HG03139 (cell line): ENCODE measurements around the gene SPATA6.
"Not testable (repeated sequence)": the region's sequence is repeated elsewhere in the genome, so short reads cannot be mapped to it uniquely, and the experiment has no call there.

Experiments
- ATAC-seq: cut with Tn5 transposase; IDR thresholded peaks from one replicate; pipeline ENCODE4 v1.9.1; 2021; ENCODE audit not compliant: unreplicated experiment

The SPATA6 gene

GRCh38 chr1:48462716-48463302 lies 9.2 kb downstream of the SPATA6 start:
- ATAC-seq: no peak

- ATAC-seq: no peak
Observed at GRCh38 chr1:48450505-48450904, 21.5 kb downstream of the SPATA6 start.

GRCh38 chr1:48448932-48449331 lies 23.1 kb downstream of the SPATA6 start:
- ATAC-seq: no peak

GRCh38 chr1:48444186-48444585 lies 27.8 kb downstream of the SPATA6 start:
- ATAC-seq: not testable (repeated sequence)

GRCh38 chr1:48442864-48443619 lies 29.0 kb downstream of the SPATA6 start:
- no peak for ATAC-seq

- ATAC-seq: not testable (repeated sequence)
Observed at GRCh38 chr1:48440786-48441185, 31.2 kb downstream of the SPATA6 start.

GRCh38 chr1:48439380-48439779 lies 32.6 kb downstream of the SPATA6 start:
- ATAC-seq: no peak

GRCh38 chr1:48437379-48437778 lies 34.6 kb downstream of the SPATA6 start:
- ATAC-seq: not testable (repeated sequence)

- not testable (repeated sequence) for ATAC-seq
Observed at GRCh38 chr1:48435312-48436002, 36.5 kb downstream of the SPATA6 start.

- no peak for ATAC-seq
Observed at GRCh38 chr1:48430832-48431231, 41.2 kb downstream of the SPATA6 start.

GRCh38 chr1:48422009-48422408 lies 50.0 kb downstream of the SPATA6 start:
- no peak for ATAC-seq

GRCh38 chr1:48418742-48419141 lies 53.3 kb downstream of the SPATA6 start:
- no peak for ATAC-seq

- ATAC-seq: no peak
Observed at GRCh38 chr1:48415050-48415449, 57.0 kb downstream of the SPATA6 start.

- ATAC-seq: no peak
Observed at GRCh38 chr1:48414264-48414663, 57.7 kb downstream of the SPATA6 start.

GRCh38 chr1:48405940-48406339 lies 66.1 kb downstream of the SPATA6 start:
- no peak for ATAC-seq

- ATAC-seq: no peak
Observed at GRCh38 chr1:48405400-48405799, 66.6 kb downstream of the SPATA6 start.

GRCh38 chr1:48402599-48402998 lies 69.4 kb downstream of the SPATA6 start:
- no peak for ATAC-seq

- no peak for ATAC-seq
Observed at GRCh38 chr1:48396208-48396607, 75.8 kb downstream of the SPATA6 start.

GRCh38 chr1:48391926-48392325 lies 80.1 kb downstream of the SPATA6 start:
- no peak for ATAC-seq

- ATAC-seq: no peak
Observed at GRCh38 chr1:48387409-48387808, 84.6 kb downstream of the SPATA6 start.

- no peak for ATAC-seq
Observed at GRCh38 chr1:48374785-48375184, 97.2 kb downstream of the SPATA6 start.

- ATAC-seq: no peak
Observed at GRCh38 chr1:48371598-48371997, 100.4 kb downstream of the SPATA6 start.
